HepG2 (cell line): Measurements from ENCODE around the gene APRT. TPM values are rescaled to one million over a fixed set of nuclear protein-coding genes. Genes with fewer than 3 reads are reported as not detected.

Experiments used
- ARID2 ChIP-seq: sonication (generic); formaldehyde crosslinking; IDR thresholded peaks from 2 replicates; pipeline ENCODE4 v1.8.1; 2022; ENCODE audit warnings: mild to moderate bottlenecking, missing genetic modification reagents, borderline replicate concordance
- CREB3 ChIP-seq: sonication (generic); formaldehyde crosslinking; IDR thresholded peaks from 2 replicates; pipeline ENCODE4 v1.5.0; 2020; ENCODE audit warnings: missing genetic modification reagents
- HMG20A ChIP-seq: IDR thresholded peaks from 2 replicates; pipeline ENCODE4 v1.6.1; 2016; ENCODE audit warnings: borderline replicate concordance
- HNRNPLL ChIP-seq: fragments of 200-400 bp; formaldehyde crosslinking; IDR thresholded peaks from 2 replicates; pipeline ENCODE4 v1.6.1; 2017; ENCODE audit warnings: mild to moderate bottlenecking, low read depth, low read length; ENCODE audit not compliant: poor library complexity, severe bottlenecking
- IRX3 ChIP-seq: sonication (generic); formaldehyde crosslinking; IDR thresholded peaks from 2 replicates; pipeline ENCODE4 v1.8.1; 2023; ENCODE audit warnings: mild to moderate bottlenecking, low read depth, missing genetic modification reagents, borderline replicate concordance
- KMT2B ChIP-seq: IDR thresholded peaks from 2 replicates; pipeline ENCODE4 v1.6.1; 2016; ENCODE audit warnings: missing genetic modification reagents, missing compliant biosample characterization
- NR2C2 ChIP-seq: sonication (generic); formaldehyde crosslinking; IDR thresholded peaks from 2 replicates; pipeline ENCODE4 v1.4.0; 2020; ENCODE audit warnings: missing genetic modification reagents, mild to moderate bottlenecking, moderate library complexity, borderline replicate concordance
- SALL2 ChIP-seq: sonication (generic); formaldehyde crosslinking; IDR thresholded peaks from 2 replicates; pipeline ENCODE4 v1.8.1; 2023; ENCODE audit warnings: mild to moderate bottlenecking, missing genetic modification reagents, inconsistent platforms
- SMARCC2 ChIP-seq: fragments of 450-650 bp; IDR thresholded peaks from 2 replicates; pipeline ENCODE4 v1.6.1; 2017; ENCODE audit warnings: antibody characterized with exemption, mild to moderate bottlenecking
- TBX2 ChIP-seq: sonication (generic); formaldehyde crosslinking; IDR thresholded peaks from 2 replicates; pipeline ENCODE4 v1.5.0; 2020; ENCODE audit warnings: missing genetic modification reagents, mild to moderate bottlenecking, borderline replicate concordance
- TCF7 ChIP-seq: sonication (generic); IDR thresholded peaks from 2 replicates; pipeline ENCODE4 v1.6.1; 2016; ENCODE audit warnings: antibody characterized with exemption, low read depth
- TRIM24 ChIP-seq: sonication (generic); formaldehyde crosslinking; IDR thresholded peaks from 2 replicates; pipeline ENCODE4 v1.8.0; 2022; ENCODE audit warnings: mild to moderate bottlenecking, missing genetic modification reagents
- ZBTB34 ChIP-seq: sonication (generic); formaldehyde crosslinking; IDR thresholded peaks from 2 replicates; pipeline ENCODE4 v1.8.0; 2022; ENCODE audit warnings: mild to moderate bottlenecking, missing genetic modification reagents
- ZBTB7A ChIP-seq: sonication (generic); formaldehyde crosslinking; IDR thresholded peaks from 2 replicates; pipeline ENCODE4 v1.8.0; 2022; ENCODE audit warnings: mild to moderate bottlenecking, missing genetic modification reagents
- ZNF34 ChIP-seq: sonication (generic); formaldehyde crosslinking; IDR thresholded peaks from 2 replicates; pipeline ENCODE4 v1.4.0; 2020; ENCODE audit warnings: mild to moderate bottlenecking, missing genetic modification reagents, borderline replicate concordance
- ZNF414 ChIP-seq: sonication (generic); formaldehyde crosslinking; IDR thresholded peaks from 2 replicates; pipeline ENCODE4 v1.5.0; 2020; ENCODE audit warnings: missing genetic modification reagents
- ZNF432 ChIP-seq: sonication (generic); formaldehyde crosslinking; IDR thresholded peaks from 2 replicates; pipeline ENCODE4 v1.5.0; 2020; ENCODE audit warnings: missing genetic modification reagents, mild to moderate bottlenecking, borderline replicate concordance
- ZNF510 ChIP-seq: sonication (generic); formaldehyde crosslinking; IDR thresholded peaks from 2 replicates; pipeline ENCODE4 v1.4.0; 2020; ENCODE audit warnings: low read depth, mild to moderate bottlenecking, missing genetic modification reagents
- ZNF709 ChIP-seq: sonication (generic); formaldehyde crosslinking; IDR thresholded peaks from 2 replicates; pipeline ENCODE4 v1.5.0; 2020; ENCODE audit warnings: mild to moderate bottlenecking, missing genetic modification reagents
- polyA plus RNA-seq, 8 experiments: library from polyadenylated mRNA; depleted of rRNA in 3 of 8; stranded (reverse) in 7 of 8; unstranded in 1 of 8; fragments of >200 nt; fragmentation: Illumina TruSeq in 4 of 8; extraction: Trizol in 4 of 8; gene quantifications; 2 replicates each; pipeline versions ENCODE4 v1.2.1 to v1.2.3, GENCODE V29; 2011 to 2016; ENCODE audit warnings: low read depth in 4 of 8, missing spikeins in 1 of 8, mixed read lengths in 1 of 8; ENCODE audit not compliant: insufficient read depth in 1 of 8
- total RNA-seq, 5 experiments: library from RNA; depleted of rRNA; stranded (reverse); fragments of >200 nt; fragmentation: Illumina TruSeq; extraction: Trizol; gene quantifications; 2 replicates each; pipeline ENCODE4 v1.2.3, GENCODE V29; 2016; ENCODE audit warnings: low read depth in 1 of 5
- TF ChIP-seq, protein P1 (sequence below): sonication (generic); formaldehyde crosslinking; IDR thresholded peaks from 2 replicates; pipeline ENCODE4 v1.5.0; 2020; ENCODE audit warnings: missing genetic modification reagents
- TF ChIP-seq, protein P2 (sequence below): sonication (generic); formaldehyde crosslinking; IDR thresholded peaks from 2 replicates; pipeline ENCODE4 v1.4.0; 2020; ENCODE audit warnings: missing genetic modification reagents

APRT gene
- total and polyA plus RNA-seq, 2 of the 13 experiments (the other 11 are each of a cell fraction or from before 2014, with no cell fraction given): 155 to 242 TPM

- TF ChIP-seq, protein P1, sequence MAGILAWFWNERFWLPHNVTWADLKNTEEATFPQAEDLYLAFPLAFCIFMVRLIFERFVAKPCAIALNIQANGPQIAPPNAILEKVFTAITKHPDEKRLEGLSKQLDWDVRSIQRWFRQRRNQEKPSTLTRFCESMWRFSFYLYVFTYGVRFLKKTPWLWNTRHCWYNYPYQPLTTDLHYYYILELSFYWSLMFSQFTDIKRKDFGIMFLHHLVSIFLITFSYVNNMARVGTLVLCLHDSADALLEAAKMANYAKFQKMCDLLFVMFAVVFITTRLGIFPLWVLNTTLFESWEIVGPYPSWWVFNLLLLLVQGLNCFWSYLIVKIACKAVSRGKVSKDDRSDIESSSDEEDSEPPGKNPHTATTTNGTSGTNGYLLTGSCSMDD (CRISPR knock-in tag): no peak
- TF ChIP-seq IRX3 (CRISPR knock-in tag): no peak
- peak; percentile 72; the same call in 1 of the 2 replicates for TF ChIP-seq ZNF510 (CRISPR knock-in tag)
- TF ChIP-seq ZBTB34 (CRISPR knock-in tag): no peak
- no peak for TF ChIP-seq TCF7
- no peak for TF ChIP-seq ZBTB7A (CRISPR knock-in tag)
- TF ChIP-seq ZNF34 (CRISPR knock-in tag): 0 out of 2 replicates have a peak, but pooled peaks have one; percentile 48
- TF ChIP-seq HNRNPLL: peak; percentile 14
- no peak for TF ChIP-seq CREB3 (CRISPR knock-in tag)
- TF ChIP-seq, protein P2, sequence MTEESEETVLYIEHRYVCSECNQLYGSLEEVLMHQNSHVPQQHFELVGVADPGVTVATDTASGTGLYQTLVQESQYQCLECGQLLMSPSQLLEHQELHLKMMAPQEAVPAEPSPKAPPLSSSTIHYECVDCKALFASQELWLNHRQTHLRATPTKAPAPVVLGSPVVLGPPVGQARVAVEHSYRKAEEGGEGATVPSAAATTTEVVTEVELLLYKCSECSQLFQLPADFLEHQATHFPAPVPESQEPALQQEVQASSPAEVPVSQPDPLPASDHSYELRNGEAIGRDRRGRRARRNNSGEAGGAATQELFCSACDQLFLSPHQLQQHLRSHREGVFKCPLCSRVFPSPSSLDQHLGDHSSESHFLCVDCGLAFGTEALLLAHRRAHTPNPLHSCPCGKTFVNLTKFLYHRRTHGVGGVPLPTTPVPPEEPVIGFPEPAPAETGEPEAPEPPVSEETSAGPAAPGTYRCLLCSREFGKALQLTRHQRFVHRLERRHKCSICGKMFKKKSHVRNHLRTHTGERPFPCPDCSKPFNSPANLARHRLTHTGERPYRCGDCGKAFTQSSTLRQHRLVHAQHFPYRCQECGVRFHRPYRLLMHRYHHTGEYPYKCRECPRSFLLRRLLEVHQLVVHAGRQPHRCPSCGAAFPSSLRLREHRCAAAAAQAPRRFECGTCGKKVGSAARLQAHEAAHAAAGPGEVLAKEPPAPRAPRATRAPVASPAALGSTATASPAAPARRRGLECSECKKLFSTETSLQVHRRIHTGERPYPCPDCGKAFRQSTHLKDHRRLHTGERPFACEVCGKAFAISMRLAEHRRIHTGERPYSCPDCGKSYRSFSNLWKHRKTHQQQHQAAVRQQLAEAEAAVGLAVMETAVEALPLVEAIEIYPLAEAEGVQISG (CRISPR knock-in tag): 0 out of 2 replicates have a peak, but pooled peaks have one; percentile 31
- TF ChIP-seq NR2C2: 0 out of 2 replicates have a peak, but pooled peaks have one; percentile 24
- TF ChIP-seq ZNF432 (CRISPR knock-in tag): no peak
- TF ChIP-seq KMT2B (CRISPR knock-in tag): no peak
- 0 out of 2 replicates have a peak, but pooled peaks have one; percentile 12 for TF ChIP-seq ZNF709 (CRISPR knock-in tag)
- TF ChIP-seq SMARCC2: no peak
- TF ChIP-seq HMG20A: no peak
- no peak for TF ChIP-seq ARID2 (CRISPR knock-in tag)
- no peak for TF ChIP-seq SALL2 (CRISPR knock-in tag)
- TF ChIP-seq TRIM24 (CRISPR knock-in tag): no peak
- no peak for TF ChIP-seq ZNF414 (CRISPR knock-in tag)
- no peak for TF ChIP-seq TBX2 (CRISPR knock-in tag)
Measured at GRCh38 chr16:88790312-88791211, 21.2 kb downstream of the APRT start (continued).
